ENCODE data around the gene SEZ6. TPM values are rescaled to one million over a fixed set of nuclear protein-coding genes. Genes with fewer than 3 reads are reported as not detected.

The SEZ6 gene
- total RNA-seq, 1 experiment from 2014 or later: not detected

DNA sequence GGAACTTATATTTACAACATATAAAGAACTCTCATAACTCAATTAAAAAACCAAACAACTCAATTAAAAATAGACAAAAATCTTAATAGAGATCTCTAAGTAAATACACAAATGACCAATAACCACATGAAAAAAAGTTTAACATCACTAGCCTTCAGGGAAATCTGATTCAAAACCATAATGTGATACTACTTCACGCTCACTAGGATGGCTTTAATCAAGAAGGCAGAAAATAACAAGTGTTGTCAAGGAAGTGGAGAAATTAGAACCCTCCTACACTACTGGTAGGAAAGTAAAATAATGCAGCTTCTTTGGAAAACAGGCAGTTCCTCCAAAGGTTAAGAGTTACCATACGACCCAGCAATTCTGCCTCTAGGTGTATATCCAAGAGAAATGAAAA is 62.9 kb downstream of the SEZ6 start:
- TF ChIP-seq EZH2 (IDR thresholded peaks at IDR 0.05; ENCODE audit: low read length, unreplicated experiment) (no peak), EZH2phosphoT487 (IDR thresholded peaks at IDR 0.05; ENCODE audit: borderline replicate concordance, low read length) (no peak)
- TF ChIP-seq, protein P1, sequence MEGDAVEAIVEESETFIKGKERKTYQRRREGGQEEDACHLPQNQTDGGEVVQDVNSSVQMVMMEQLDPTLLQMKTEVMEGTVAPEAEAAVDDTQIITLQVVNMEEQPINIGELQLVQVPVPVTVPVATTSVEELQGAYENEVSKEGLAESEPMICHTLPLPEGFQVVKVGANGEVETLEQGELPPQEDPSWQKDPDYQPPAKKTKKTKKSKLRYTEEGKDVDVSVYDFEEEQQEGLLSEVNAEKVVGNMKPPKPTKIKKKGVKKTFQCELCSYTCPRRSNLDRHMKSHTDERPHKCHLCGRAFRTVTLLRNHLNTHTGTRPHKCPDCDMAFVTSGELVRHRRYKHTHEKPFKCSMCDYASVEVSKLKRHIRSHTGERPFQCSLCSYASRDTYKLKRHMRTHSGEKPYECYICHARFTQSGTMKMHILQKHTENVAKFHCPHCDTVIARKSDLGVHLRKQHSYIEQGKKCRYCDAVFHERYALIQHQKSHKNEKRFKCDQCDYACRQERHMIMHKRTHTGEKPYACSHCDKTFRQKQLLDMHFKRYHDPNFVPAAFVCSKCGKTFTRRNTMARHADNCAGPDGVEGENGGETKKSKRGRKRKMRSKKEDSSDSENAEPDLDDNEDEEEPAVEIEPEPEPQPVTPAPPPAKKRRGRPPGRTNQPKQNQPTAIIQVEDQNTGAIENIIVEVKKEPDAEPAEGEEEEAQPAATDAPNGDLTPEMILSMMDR (conservative IDR thresholded peaks at IDR 0.05; ENCODE audit: low read depth, low read length): no peak
- no peak overlapping the region for H3K4me3 ChIP-seq (ENCODE audit: low read length)
- ChIA-PET POLR2A (ENCODE audit: unreplicated experiment) (no interaction called here), CTCF (no interaction called here)
- H3F3A ChIP-seq (ENCODE audit: low read length, unreplicated experiment): no peaks in the 10 kb centered on the region
- no peak overlapping the region for H3K4me2 ChIP-seq (ENCODE audit: low read length)
- no peaks in the 10 kb centered on the region for H3K9me3 ChIP-seq (ENCODE audit: low read length)
- ATAC-seq: no peak
- DNase-seq: no peak
- H2AFZ ChIP-seq (ENCODE audit: low read length): no peak overlapping the region
- peaks cover 8% of the 10 kb centered on the region; the same call in 1 of the 2 replicates for H4K20me1 ChIP-seq (ENCODE audit: low read length)
- peaks cover 20% of the 10 kb centered on the region; the same call in 1 of the 2 replicates for H3K36me3 ChIP-seq (ENCODE audit: low read depth, low read length)
- H3K9ac ChIP-seq (ENCODE audit: low read length): no peak overlapping the region
- H3K79me2 ChIP-seq (ENCODE audit: low read length): peaks cover 94% of the 10 kb centered on the region
- H3K9me2 ChIP-seq (replicated peaks; ENCODE audit: low read length): no peaks in the 10 kb centered on the region
- no TSS peak for BruUV-seq (replicated peaks)
- no peak overlapping the region for H3K27ac ChIP-seq (ENCODE audit: low read length)
- H3K4me1 ChIP-seq (ENCODE audit: insufficient read depth, low read length): peaks cover 40% of the 10 kb centered on the region
- intact Hi-C loops (cut with micrococcal nuclease): no loop called here
- H3K27me3 ChIP-seq (ENCODE audit: low read length): no peaks in the 10 kb centered on the region

DNA sequence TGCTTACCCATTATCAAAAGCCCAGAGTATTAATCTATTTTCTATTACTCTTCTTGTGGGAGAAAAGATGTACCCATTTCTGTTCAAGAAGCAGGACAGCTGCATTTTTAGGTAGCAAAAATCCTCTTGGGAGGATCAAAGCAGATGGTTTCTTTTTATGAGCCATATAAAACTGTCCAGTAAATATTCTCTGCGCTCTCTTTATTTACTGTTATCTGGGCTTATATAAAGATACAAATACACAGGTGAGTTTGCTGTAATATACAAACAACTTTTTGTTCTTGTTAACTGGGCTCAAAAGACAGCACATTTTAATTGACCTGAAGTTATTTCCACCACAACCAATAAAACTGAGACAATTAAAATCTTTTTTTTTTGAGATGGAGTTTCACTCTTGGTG is 64.6 kb downstream of the SEZ6 start:
- ATAC-seq: no peak
- Histone ChIP-seq H3K4me3 (ENCODE audit: low read length) (no peak overlapping the region), H2AFZ (ENCODE audit: low read length) (no peak overlapping the region), H4K20me1 (ENCODE audit: low read length) (peaks cover 8% of the 10 kb centered on the region; the same call in 1 of the 2 replicates), H3K9me2 (replicated peaks; ENCODE audit: low read length) (no peaks in the 10 kb centered on the region), H3K4me1 (ENCODE audit: insufficient read depth, low read length) (peaks cover 29% of the 10 kb centered on the region), H3F3A (ENCODE audit: low read length, unreplicated experiment) (no peaks in the 10 kb centered on the region), H3K27me3 (ENCODE audit: low read length) (no peaks in the 10 kb centered on the region), H3K79me2 (ENCODE audit: low read length) (peaks cover 95% of the 10 kb centered on the region), H3K9me3 (ENCODE audit: low read length) (no peaks in the 10 kb centered on the region), H3K4me2 (ENCODE audit: low read length) (no peak overlapping the region), H3K36me3 (ENCODE audit: low read depth, low read length) (peaks cover 20% of the 10 kb centered on the region; the same call in 1 of the 2 replicates), H3K27ac (ENCODE audit: low read length) (no peak overlapping the region), H3K9ac (ENCODE audit: low read length) (no peak overlapping the region)
- DNase-seq: no peak
- ChIA-PET POLR2A (ENCODE audit: unreplicated experiment) (no interaction called here), CTCF (no interaction called here)
- intact Hi-C loops (cut with micrococcal nuclease): no loop called here
- TF ChIP-seq, protein P1 (conservative IDR thresholded peaks at IDR 0.05; ENCODE audit: low read depth, low read length): no peak
- TF ChIP-seq EZH2phosphoT487 (IDR thresholded peaks at IDR 0.05; ENCODE audit: borderline replicate concordance, low read length) (no peak), EZH2 (IDR thresholded peaks at IDR 0.05; ENCODE audit: low read length, unreplicated experiment) (no peak)
- no TSS peak for BruUV-seq (replicated peaks)

DNA sequence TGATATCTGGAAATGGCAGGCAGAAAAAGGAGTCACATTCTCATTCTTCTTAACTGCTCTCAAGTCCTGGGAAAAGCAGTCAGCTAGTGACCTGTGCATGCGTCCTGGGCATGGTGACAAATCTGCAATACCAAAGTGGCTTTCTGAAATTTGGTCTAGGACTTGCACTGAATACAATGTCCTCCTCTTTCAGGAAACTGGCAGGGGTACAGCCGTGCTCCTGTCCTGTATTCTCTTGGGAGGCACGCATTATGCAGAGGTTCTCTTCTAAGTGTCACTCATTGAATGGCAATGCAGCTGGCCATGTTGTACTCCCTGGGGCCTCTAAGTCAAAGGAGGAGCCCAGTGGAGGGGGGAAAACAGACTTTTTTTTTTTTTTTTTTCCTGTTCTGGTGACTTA is 65.2 kb downstream of the SEZ6 start:
- Histone ChIP-seq H3K4me3 (ENCODE audit: low read length) (no peak overlapping the region), H3F3A (ENCODE audit: low read length, unreplicated experiment) (no peaks in the 10 kb centered on the region), H3K9me2 (replicated peaks; ENCODE audit: low read length) (no peaks in the 10 kb centered on the region), H3K9ac (ENCODE audit: low read length) (no peak overlapping the region), H2AFZ (ENCODE audit: low read length) (no peak overlapping the region), H3K27ac (ENCODE audit: low read length) (no peak overlapping the region), H3K4me1 (ENCODE audit: insufficient read depth, low read length) (peaks cover 24% of the 10 kb centered on the region), H3K27me3 (ENCODE audit: low read length) (no peaks in the 10 kb centered on the region), H3K4me2 (ENCODE audit: low read length) (no peak overlapping the region), H3K36me3 (ENCODE audit: low read depth, low read length) (peaks cover 20% of the 10 kb centered on the region; the same call in 1 of the 2 replicates), H4K20me1 (ENCODE audit: low read length) (peaks cover 8% of the 10 kb centered on the region; the same call in 1 of the 2 replicates), H3K9me3 (ENCODE audit: low read length) (no peaks in the 10 kb centered on the region), H3K79me2 (ENCODE audit: low read length) (peaks cover 96% of the 10 kb centered on the region)
- DNase-seq (no peak), ATAC-seq (no peak)
- TF ChIP-seq, protein P1 (conservative IDR thresholded peaks at IDR 0.05; ENCODE audit: low read depth, low read length): no peak
- TF ChIP-seq EZH2 (IDR thresholded peaks at IDR 0.05; ENCODE audit: low read length, unreplicated experiment) (no peak), EZH2phosphoT487 (IDR thresholded peaks at IDR 0.05; ENCODE audit: borderline replicate concordance, low read length) (no peak)
- BruUV-seq (replicated peaks): no TSS peak
- intact Hi-C loops (cut with micrococcal nuclease): no loop called here
- CTCF ChIA-PET: no interaction called here
- POLR2A ChIA-PET (ENCODE audit: unreplicated experiment): no interaction called here
